OCI-LY7 (cell line): ENCODE measurements around the gene ELOVL4.

Experiments used
- CTCF ChIP-seq: fragments of 200-600 bp; sonication (generic); conservative IDR thresholded peaks from 2 replicates; pipeline ENCODE4 v1.5.1; 2014; ENCODE audit warnings: mild to moderate bottlenecking, antibody characterized with exemption, low read length, moderate library complexity, mixed read lengths
- EZH2phosphoT487 ChIP-seq: fragments of 200-600 bp; sonication (generic); IDR thresholded peaks from 2 replicates; pipeline ENCODE4 v1.6.1; 2018; ENCODE audit warnings: low read depth, borderline replicate concordance, mild to moderate bottlenecking, mixed run types, antibody characterized with exemption, low read length, moderate library complexity, mixed read lengths

- TF ChIP-seq CTCF, result no peak
- no peak for TF ChIP-seq EZH2phosphoT487
These were observed 18.8 kb downstream of the ELOVL4 start for GRCh38 chr6:79928478-79928998.
